GM12874 (cell line): ENCODE results near the gene SDK2.

ENCODE experiments used
- CTCF ChIP-seq: IDR thresholded peaks from 2 replicates; pipeline ENCODE4 v1.5.1; 2011; ENCODE audit warnings: low read depth, mild to moderate bottlenecking, control low read depth, low read length, moderate library complexity; ENCODE audit not compliant: insufficient read depth

SDK2 gene

GRCh38 chr17:73386561-73386960 lies 257.7 kb downstream of the SDK2 start:
- no peak for TF ChIP-seq CTCF

- no peak for TF ChIP-seq CTCF
Observed at GRCh38 chr17:73384926-73385325, 259.3 kb downstream of the SDK2 start.

- TF ChIP-seq CTCF, result no peak
Observed at GRCh38 chr17:73380439-73381106, 263.7 kb downstream of the SDK2 start.

- no peak for TF ChIP-seq CTCF
Observed at GRCh38 chr17:73379826-73380225, 264.4 kb downstream of the SDK2 start.

- no peak for TF ChIP-seq CTCF
Observed at GRCh38 chr17:73378974-73379470, 265.2 kb downstream of the SDK2 start.

- no peak for TF ChIP-seq CTCF
Observed at GRCh38 chr17:73376636-73377035, 267.6 kb downstream of the SDK2 start.

GRCh38 chr17:73376152-73376551 lies 268.1 kb downstream of the SDK2 start:
- TF ChIP-seq CTCF, result no peak
